Type B pancreatic cell (in vitro differentiated cells): Measurements from ENCODE around the gene OR2B3. TPM values are rescaled to one million over a fixed set of nuclear protein-coding genes. Genes with fewer than 3 reads are reported as not detected.

Experiments
- DNase-seq: peaks from one replicate; pipeline ENCODE4 v3.0.0; 2021; ENCODE audit warnings: mixed read lengths; ENCODE audit not compliant: unreplicated experiment; ENCODE audit errors: extremely low spot score
- H3K27ac Mint-ChIP-seq: 2 replicates; pipeline ENCODE4 v1.8.0; 2021; ENCODE audit warnings: mild to moderate bottlenecking, mixed read lengths
- H3K27me3 Mint-ChIP-seq: 2 replicates; pipeline ENCODE4 v1.8.0; 2021; ENCODE audit warnings: mixed read lengths
- H3K36me3 Mint-ChIP-seq: 2 replicates; pipeline ENCODE4 v1.8.0; 2021; ENCODE audit warnings: mixed read lengths
- H3K4me1 Mint-ChIP-seq: one replicate; pipeline ENCODE4 v1.8.0; 2021; ENCODE audit warnings: mixed read lengths; ENCODE audit not compliant: unreplicated experiment
- H3K4me3 Mint-ChIP-seq: 2 replicates; pipeline ENCODE4 v1.8.0; 2021; ENCODE audit warnings: mild to moderate bottlenecking, mixed read lengths
- H3K9me3 Mint-ChIP-seq: 2 replicates; pipeline ENCODE4 v1.8.0; 2021; ENCODE audit warnings: mixed read lengths
- CTCF ChIP-seq: fragments of 200-600 bp; sonication (generic); conservative IDR thresholded peaks from 2 replicates; pipeline ENCODE4 v1.5.0; 2021; ENCODE audit warnings: antibody characterized with exemption, mild to moderate bottlenecking
- total RNA-seq: library from RNA; stranded (reverse); gene quantifications from 2 replicates; pipeline ENCODE4 v1.2.1, GENCODE V29; 2021; ENCODE audit warnings: low replicate concordance

Gene OR2B3
- total RNA-seq, 1 donor from 2014 or later, result not detected

GRCh38 chr6:29079203-29079602 is 7.9 kb downstream of the OR2B3 start:
- H3K4me1 Mint-ChIP-seq, result no peaks in the 10 kb centered on the region
- no peaks in the 10 kb centered on the region for H3K9me3 Mint-ChIP-seq
- DNase-seq, result no peak
- H3K27me3 Mint-ChIP-seq, result peaks cover 15% of the 10 kb centered on the region
- H3K36me3 Mint-ChIP-seq, result no peaks in the 10 kb centered on the region
- no peak overlapping the region for H3K27ac Mint-ChIP-seq
- no peak for TF ChIP-seq CTCF
- no peak overlapping the region for H3K4me3 Mint-ChIP-seq

GRCh38 chr6:29071831-29072723 is 15.0 kb downstream of the OR2B3 start:
- Mint-ChIP-seq H3K27ac (no peak overlapping the region), H3K27me3 (peaks cover 18% of the 10 kb centered on the region), H3K36me3 (no peaks in the 10 kb centered on the region), H3K4me1 (no peaks in the 10 kb centered on the region), H3K4me3 (no peak overlapping the region), H3K9me3 (no peaks in the 10 kb centered on the region)
- peak; percentile 79 for TF ChIP-seq CTCF
- DNase-seq, result no peak

GRCh38 chr6:29051680-29052079 is 35.4 kb downstream of the OR2B3 start:
- no peak for TF ChIP-seq CTCF

GRCh38 chr6:29045075-29045474 is 42.0 kb downstream of the OR2B3 start, which contains the start of gene OR2W1:
Gene OR2W1, minus strand, starts transcription at chr6:29045175. Its CDS starts 0 bp downstream, at chr6:29045175.
- Mint-ChIP-seq H3K27ac (no peak within 1 kb of the TSS), H3K4me1 (no peaks in the 10 kb centered on the region), H3K9me3 (no peaks in the 10 kb centered on the region), H3K36me3 (no peaks in the 10 kb centered on the region), H3K27me3 (peaks cover 45% of the 10 kb centered on the region), H3K4me3 (no peak within 1 kb of the TSS)
- DNase-seq, result no peak
- TF ChIP-seq CTCF, result no peak

More at GRCh38 chr6:29051680-29052079, 35.4 kb downstream of the OR2B3 start:
- Mint-ChIP-seq H3K4me3 (no peak overlapping the region), H3K27me3 (peaks cover 40% of the 10 kb centered on the region), H3K27ac (no peak overlapping the region), H3K4me1 (no peaks in the 10 kb centered on the region), H3K36me3 (no peaks in the 10 kb centered on the region), H3K9me3 (no peaks in the 10 kb centered on the region)
- DNase-seq, result no peak

Other genes starting within 250 kb of the OR2B3 start
- 49.2 and 78.0 TPM in 2 replicates for gene TRIM27, start 163.3 kb downstream of the OR2B3 start, total RNA-seq
- 0.68 and 2.2 TPM in 2 replicates for gene ZNF311, start 82.0 kb downstream of the OR2B3 start, total RNA-seq
- gene OR2W1, start 42.1 kb downstream of the OR2B3 start, total RNA-seq, result not detected in 2 replicates
- not detected in 2 replicates for gene OR2J1, start 12.2 kb upstream of the OR2B3 start, total RNA-seq
- gene OR2J3, start 20.7 kb upstream of the OR2B3 start, total RNA-seq, result not detected in 2 replicates
- not detected in 2 replicates for gene OR2J2, start 83.6 kb upstream of the OR2B3 start, total RNA-seq
- not detected in 2 replicates for gene OR14J1, start 214.4 kb upstream of the OR2B3 start, total RNA-seq